Measurements from ENCODE around the gene LHX8. TPM values are rescaled to one million over a fixed set of nuclear protein-coding genes. Genes with fewer than 3 reads are reported as not detected.
"Not testable (repeated sequence)": the region's sequence is repeated elsewhere in the genome, so short reads cannot be mapped to it uniquely, and the experiment has no call there.

Gene LHX8
- total and polyA plus RNA-seq, 2 donors: 0.46 to 1.6 TPM

GRCh38 chr1:75152092-75152491 is 17.9 kb downstream of the LHX8 start:
- DNase-seq (ENCODE audit: extremely low spot score): no peak
- Histone ChIP-seq H3K27ac (ENCODE audit: low read depth) (no peak overlapping the region), H3K4me1 (ENCODE audit: insufficient read depth) (no peaks in the 10 kb centered on the region), H3K4me3 (ENCODE audit: low read depth, low read length) (no peak overlapping the region), H3K36me3 (ENCODE audit: insufficient read depth) (no peaks in the 10 kb centered on the region)
- WGBS: 66% methylated on average over 2 of the region's 2 CpGs

DNA sequence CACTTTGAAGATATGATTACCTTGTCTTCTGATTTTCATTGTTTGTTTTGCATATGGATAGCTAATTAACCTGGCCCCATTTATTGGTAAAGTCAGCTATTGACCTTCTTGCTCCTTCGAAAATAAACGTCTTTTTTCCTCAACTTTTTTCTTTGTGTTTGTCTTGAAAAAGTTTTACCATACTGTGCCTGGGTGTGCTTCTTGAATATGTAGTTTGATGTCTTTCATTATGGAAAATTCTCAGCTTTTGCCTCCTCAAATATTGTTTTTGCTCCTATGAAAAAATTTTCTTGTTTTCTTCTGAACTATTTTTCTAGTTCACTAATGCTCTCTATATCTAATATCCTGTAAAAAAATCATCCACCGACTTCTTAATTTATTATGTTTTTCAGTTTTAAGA is 25.0 kb downstream of the LHX8 start:
- Histone ChIP-seq H3K4me3 (ENCODE audit: low read depth, low read length) (no peak overlapping the region), H3K36me3 (ENCODE audit: insufficient read depth) (no peaks in the 10 kb centered on the region), H3K27ac (ENCODE audit: low read depth) (no peak overlapping the region), H3K4me1 (ENCODE audit: insufficient read depth) (no peaks in the 10 kb centered on the region)
- WGBS: 90% methylated on average over 3 of the region's 3 CpGs
- DNase-seq (ENCODE audit: extremely low spot score): no peak

DNA sequence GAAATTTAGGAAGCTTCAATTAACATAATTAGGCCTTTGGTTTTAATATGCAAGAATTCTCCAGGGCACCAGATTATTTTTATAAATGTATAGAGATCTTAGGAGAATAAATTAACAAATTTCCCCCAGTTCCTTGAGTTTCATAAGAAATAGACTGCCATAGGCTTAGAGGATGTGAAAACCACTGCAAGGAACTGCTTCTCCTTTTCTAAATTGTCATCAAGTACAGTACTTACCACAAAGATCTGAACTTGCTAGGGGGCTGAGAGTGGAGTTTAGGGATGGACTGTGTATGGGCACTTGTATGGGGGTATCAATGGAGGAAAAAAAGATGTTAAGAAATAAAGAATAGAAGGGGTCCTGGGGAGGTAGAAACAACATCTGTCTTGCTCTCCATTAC is 31.1 kb downstream of the LHX8 start:
- Histone ChIP-seq H3K36me3 (ENCODE audit: insufficient read depth) (no peaks in the 10 kb centered on the region), H3K4me1 (ENCODE audit: insufficient read depth) (no peaks in the 10 kb centered on the region), H3K4me3 (ENCODE audit: low read depth, low read length) (no peak overlapping the region), H3K27ac (ENCODE audit: low read depth) (no peak overlapping the region)
- DNase-seq (ENCODE audit: extremely low spot score): no peak

DNA sequence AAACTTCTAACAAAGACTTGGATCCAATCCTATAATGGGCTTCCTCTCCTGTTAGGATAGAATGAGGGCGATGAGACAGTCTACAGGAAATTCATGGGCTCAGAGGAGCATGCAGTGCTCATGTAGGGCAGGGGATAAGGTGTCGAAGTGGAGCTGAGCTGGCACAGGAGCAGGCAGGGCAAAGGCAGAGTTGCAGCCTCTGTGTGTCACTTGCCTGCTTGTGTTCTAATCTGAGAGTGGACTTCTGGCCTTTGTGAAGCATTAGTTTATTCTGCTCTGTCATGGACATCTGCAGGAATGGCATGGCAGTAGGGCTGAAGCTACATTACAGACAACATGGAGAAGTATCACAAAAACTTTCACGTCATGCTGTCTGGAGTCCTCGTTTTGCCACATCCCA is 32.6 kb downstream of the LHX8 start:
- Histone ChIP-seq H3K4me1 (ENCODE audit: insufficient read depth) (no peaks in the 10 kb centered on the region), H3K4me3 (ENCODE audit: low read depth, low read length) (no peak overlapping the region), H3K36me3 (ENCODE audit: insufficient read depth) (no peaks in the 10 kb centered on the region), H3K27ac (ENCODE audit: low read depth) (no peak overlapping the region)
- DNase-seq (ENCODE audit: extremely low spot score): no peak
- 85% methylated on average over 4 of the region's 4 CpGs for WGBS

DNA sequence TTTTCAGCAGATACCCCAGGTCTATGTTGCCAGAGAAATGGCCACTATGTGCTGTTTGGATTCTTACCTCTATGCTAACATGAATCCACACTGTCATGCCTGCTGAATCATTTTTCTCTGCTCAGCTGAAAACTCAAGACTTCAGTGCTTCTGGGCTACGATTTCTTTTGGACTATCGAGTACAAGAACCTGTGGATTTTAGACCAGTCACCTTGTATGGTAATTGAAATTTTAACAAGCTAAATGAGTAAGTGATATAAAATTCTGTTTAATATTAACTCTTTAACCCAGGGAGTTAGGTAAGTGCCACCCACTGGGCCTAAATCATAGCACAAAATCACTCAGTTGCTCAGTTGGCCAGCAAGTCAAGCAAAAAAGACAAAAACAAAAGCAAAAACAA is 35.8 kb downstream of the LHX8 start:
- Histone ChIP-seq H3K36me3 (ENCODE audit: insufficient read depth) (no peaks in the 10 kb centered on the region), H3K4me3 (ENCODE audit: low read depth, low read length) (no peak overlapping the region), H3K27ac (ENCODE audit: low read depth) (no peak overlapping the region), H3K4me1 (ENCODE audit: insufficient read depth) (no peaks in the 10 kb centered on the region)
- WGBS: 84% methylated on average over 2 of the region's 2 CpGs
- DNase-seq (ENCODE audit: extremely low spot score): no peak

- Histone ChIP-seq H3K4me3 (ENCODE audit: low read depth, low read length) (no peak overlapping the region), H3K36me3 (ENCODE audit: insufficient read depth) (no peaks in the 10 kb centered on the region), H3K4me1 (ENCODE audit: insufficient read depth) (no peaks in the 10 kb centered on the region), H3K27ac (ENCODE audit: low read depth) (no peak overlapping the region)
- no peak for DNase-seq (ENCODE audit: extremely low spot score)
- WGBS: 69% methylated on average over 2 of the region's 2 CpGs
These were observed 36.8 kb downstream of the LHX8 start for GRCh38 chr1:75170981-75171380.

DNA sequence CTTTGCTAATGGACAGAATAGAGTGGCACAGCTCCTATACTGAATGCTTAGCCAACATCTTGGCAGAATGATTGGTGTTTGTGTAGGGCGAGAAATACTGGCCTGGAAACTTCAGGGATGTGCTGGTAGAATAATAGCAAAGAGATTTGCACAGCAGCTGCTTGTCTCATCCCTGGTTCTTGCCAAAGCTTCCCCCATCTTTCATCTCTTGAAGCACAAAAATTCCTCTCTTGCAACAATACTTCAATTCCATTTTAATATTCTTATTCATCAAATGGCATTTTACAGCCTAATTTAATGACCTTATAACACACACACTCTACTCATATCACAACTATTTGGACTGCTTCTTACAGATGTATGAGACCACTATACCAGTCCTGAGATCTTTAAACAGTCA is 37.7 kb downstream of the LHX8 start:
- H3K27ac ChIP-seq (ENCODE audit: low read depth): no peak overlapping the region
- H3K36me3 ChIP-seq (ENCODE audit: insufficient read depth): no peaks in the 10 kb centered on the region
- DNase-seq (ENCODE audit: extremely low spot score): no peak
- 74% methylated on average over 1 of the region's 1 CpG for WGBS
- no peak overlapping the region for H3K4me3 ChIP-seq (ENCODE audit: low read depth, low read length)
- no peaks in the 10 kb centered on the region for H3K4me1 ChIP-seq (ENCODE audit: insufficient read depth)

DNA sequence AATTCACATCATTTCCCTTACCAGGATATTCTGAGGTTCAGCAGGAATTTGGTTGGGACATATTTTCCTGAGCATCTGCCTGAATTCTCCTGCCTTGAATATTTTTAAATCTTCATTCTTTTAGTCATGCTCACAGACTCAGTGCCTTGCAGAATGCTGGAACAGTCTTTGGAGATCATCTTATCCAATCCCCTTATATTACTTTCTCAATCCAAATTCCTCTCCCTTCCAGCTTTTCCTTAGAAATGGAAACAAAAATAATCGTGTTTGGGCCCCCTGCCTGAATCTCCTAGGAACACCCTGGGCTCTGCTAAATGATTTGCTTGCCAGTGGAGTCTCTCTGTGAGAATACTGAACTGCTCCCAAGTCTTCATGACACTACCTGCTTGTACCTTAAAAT is 38.4 kb downstream of the LHX8 start:
- H3K27ac ChIP-seq (ENCODE audit: low read depth): no peak overlapping the region
- 17% methylated on average over 1 of the region's 1 CpG for WGBS
- no peaks in the 10 kb centered on the region for H3K4me1 ChIP-seq (ENCODE audit: insufficient read depth)
- no peak overlapping the region for H3K4me3 ChIP-seq (ENCODE audit: low read depth, low read length)
- H3K36me3 ChIP-seq (ENCODE audit: insufficient read depth): no peaks in the 10 kb centered on the region
- no peak for DNase-seq (ENCODE audit: extremely low spot score)

DNA sequence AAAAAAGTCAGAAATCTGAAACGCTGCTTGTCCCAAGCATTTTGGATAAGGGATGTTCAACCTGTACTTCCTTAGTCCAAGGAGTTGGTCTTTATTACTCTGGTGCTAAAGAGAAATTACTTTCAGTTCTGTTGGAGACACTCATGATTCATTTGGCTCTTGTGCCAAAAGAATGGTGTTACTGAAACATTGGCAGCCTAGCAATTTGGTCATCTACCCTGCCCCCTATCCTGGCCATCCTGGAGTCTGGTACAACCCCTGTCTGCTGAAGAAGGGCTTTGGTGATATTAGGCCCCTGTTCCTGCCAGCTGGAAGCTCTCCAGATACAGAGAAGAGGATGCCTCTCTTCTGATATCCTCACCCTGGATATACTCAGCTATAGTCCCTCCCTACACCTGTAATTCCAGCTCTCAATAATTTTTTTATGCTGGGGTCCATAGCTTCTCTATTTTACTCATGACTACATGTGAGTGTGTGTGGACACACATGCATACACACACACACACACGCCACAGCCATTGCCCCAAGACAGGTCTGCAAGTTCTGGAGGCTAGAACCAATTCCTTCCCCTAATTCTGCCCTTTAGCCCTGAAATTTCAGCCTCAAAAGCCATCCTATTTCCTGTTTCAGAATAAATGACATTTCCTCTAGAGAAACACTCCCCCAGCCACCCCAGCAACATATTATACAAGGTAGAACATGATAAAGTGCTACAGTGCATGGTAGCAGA is 40.0 kb downstream of the LHX8 start:
- 77% methylated on average over 2 of the region's 2 CpGs for WGBS
- Histone ChIP-seq H3K4me3 (ENCODE audit: low read depth, low read length) (no peak overlapping the region), H3K4me1 (ENCODE audit: insufficient read depth) (no peaks in the 10 kb centered on the region), H3K36me3 (ENCODE audit: insufficient read depth) (no peaks in the 10 kb centered on the region), H3K27ac (ENCODE audit: low read depth) (no peak overlapping the region)
- no peak for DNase-seq (ENCODE audit: extremely low spot score)

- H3K4me3 ChIP-seq (ENCODE audit: low read depth, low read length); H3K4me1 ChIP-seq (ENCODE audit: insufficient read depth); H3K27ac ChIP-seq (ENCODE audit: low read depth); H3K36me3 ChIP-seq (ENCODE audit: insufficient read depth); DNase-seq (ENCODE audit: extremely low spot score): not testable (repeated sequence)
- 87% methylated on average over 13 of the region's 13 CpGs for WGBS
These were observed 47.2 kb downstream of the LHX8 start for GRCh38 chr1:75181214-75181955.

DNA sequence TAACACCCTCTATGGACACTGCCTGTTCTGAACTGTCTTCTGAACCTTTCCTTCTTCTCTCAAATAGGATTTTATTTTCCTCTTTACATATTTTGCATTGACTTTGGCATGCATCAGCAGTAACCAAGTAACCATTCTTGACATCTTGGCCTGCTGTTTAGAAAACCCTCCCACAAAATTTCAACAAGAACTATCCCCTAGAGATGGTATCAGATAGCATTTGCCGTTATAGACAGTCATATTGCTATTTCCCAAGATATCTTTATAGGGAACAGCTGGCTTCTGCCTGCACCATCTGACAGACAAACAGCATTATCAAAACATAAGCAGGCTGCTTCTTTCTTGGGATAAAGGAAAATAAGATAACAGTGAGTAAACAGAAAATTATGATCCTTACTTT is 54.7 kb downstream of the LHX8 start:
- 23% methylated on average over 1 of the region's 1 CpG for WGBS
- H3K36me3 ChIP-seq (ENCODE audit: insufficient read depth): no peaks in the 10 kb centered on the region
- no peak for DNase-seq (ENCODE audit: extremely low spot score)
- no peaks in the 10 kb centered on the region for H3K4me1 ChIP-seq (ENCODE audit: insufficient read depth)
- H3K27ac ChIP-seq (ENCODE audit: low read depth): no peak overlapping the region
- no peak overlapping the region for H3K4me3 ChIP-seq (ENCODE audit: low read depth, low read length)

- Histone ChIP-seq H3K4me1 (ENCODE audit: insufficient read depth) (no peaks in the 10 kb centered on the region), H3K27ac (ENCODE audit: low read depth) (no peak overlapping the region), H3K36me3 (ENCODE audit: insufficient read depth) (no peaks in the 10 kb centered on the region), H3K4me3 (ENCODE audit: low read depth, low read length) (no peak overlapping the region)
- DNase-seq (ENCODE audit: extremely low spot score): no peak
- WGBS: 72% methylated on average over 1 of the region's 1 CpG
These were observed 64.0 kb downstream of the LHX8 start for GRCh38 chr1:75198163-75198562.

- DNase-seq (ENCODE audit: extremely low spot score): no peak
- H3K27ac ChIP-seq (ENCODE audit: low read depth): no peak overlapping the region
- no peak overlapping the region for H3K4me3 ChIP-seq (ENCODE audit: low read depth, low read length)
- 93% methylated on average over 1 of the region's 1 CpG for WGBS
- H3K4me1 ChIP-seq (ENCODE audit: insufficient read depth): no peaks in the 10 kb centered on the region
- H3K36me3 ChIP-seq (ENCODE audit: insufficient read depth): no peaks in the 10 kb centered on the region
These were observed 64.6 kb downstream of the LHX8 start for GRCh38 chr1:75198761-75199160.

- DNase-seq (ENCODE audit: extremely low spot score): no peak
- H3K36me3 ChIP-seq (ENCODE audit: insufficient read depth): no peaks in the 10 kb centered on the region
- no peak overlapping the region for H3K27ac ChIP-seq (ENCODE audit: low read depth)
- 92% methylated on average over 4 of the region's 4 CpGs for whole genome bisulfite sequencing
- H3K4me3 ChIP-seq (ENCODE audit: low read depth, low read length): no peak overlapping the region
- no peaks in the 10 kb centered on the region for H3K4me1 ChIP-seq (ENCODE audit: insufficient read depth)
These were observed 68.6 kb downstream of the LHX8 start for GRCh38 chr1:75202751-75203150.
